Astrocyte of the cerebellum (primary cell): ENCODE results near the gene WIZ.
A peak's percentile ranks its signal among the peaks of the same experiment; 100 is the strongest.

ENCODE experiments used
- DNase-seq: peaks from one replicate; pipeline ENCODE4 v3.0.0-alpha.2; 2011; ENCODE audit warnings: low read depth
- H3K4me3 ChIP-seq: 2 replicates; pipeline ENCODE4 v1.5.1; 2011; ENCODE audit warnings: mild to moderate bottlenecking, low read depth, low read length, moderate library complexity
- CTCF ChIP-seq: IDR thresholded peaks from 2 replicates; pipeline ENCODE4 v1.5.1; 2012; ENCODE audit warnings: low read length, low read depth, moderate library complexity, mild to moderate bottlenecking; ENCODE audit errors: missing control alignments
- in situ Hi-C: cut with HindIII; loops from 2 replicates; pipeline ENCODE4 v1.10.0; 2017; ENCODE audit warnings: low sequenced_read_pairs

Gene WIZ

GRCh38 chr19:15432629-15433518, 16.9 kb downstream of the WIZ start:
- DNase-seq = peak; percentile 57
- no peak for TF ChIP-seq CTCF
- H3K4me3 ChIP-seq = peak overlapping the region; percentile 60
- in situ Hi-C loops = no loop called here

GRCh38 chr19:15432018-15432494, 17.7 kb downstream of the WIZ start:
- TF ChIP-seq CTCF = no peak
- DNase-seq = no peak
- H3K4me3 ChIP-seq = peak overlapping the region; percentile 85
- in situ Hi-C loops = no loop called here

- DNase-seq = no peak
- H3K4me3 ChIP-seq = peak overlapping the region; percentile 85
- no peak for TF ChIP-seq CTCF
- in situ Hi-C loops = no loop called here
These were observed 18.2 kb downstream of the WIZ start for GRCh38 chr19:15431396-15432017.

GRCh38 chr19:15430526-15431120, 19.1 kb downstream of the WIZ start:
- H3K4me3 ChIP-seq = peak overlapping the region; percentile 85
- in situ Hi-C loops = no loop called here

GRCh38 chr19:15429825-15430467, 19.8 kb downstream of the WIZ start:
- in situ Hi-C loops = no loop called here
- TF ChIP-seq CTCF = no peak
- no peak for DNase-seq
- no peak overlapping the region for H3K4me3 ChIP-seq

More at GRCh38 chr19:15430526-15431120, 19.1 kb downstream of the WIZ start:
- no peak for DNase-seq
- TF ChIP-seq CTCF = no peak
